ENCODE measurements around the gene PPP1R2.
"Not testable (repeated sequence)": the region's sequence is repeated elsewhere in the genome, so short reads cannot be mapped to it uniquely, and the experiment has no call there.

Gene PPP1R2

DNA sequence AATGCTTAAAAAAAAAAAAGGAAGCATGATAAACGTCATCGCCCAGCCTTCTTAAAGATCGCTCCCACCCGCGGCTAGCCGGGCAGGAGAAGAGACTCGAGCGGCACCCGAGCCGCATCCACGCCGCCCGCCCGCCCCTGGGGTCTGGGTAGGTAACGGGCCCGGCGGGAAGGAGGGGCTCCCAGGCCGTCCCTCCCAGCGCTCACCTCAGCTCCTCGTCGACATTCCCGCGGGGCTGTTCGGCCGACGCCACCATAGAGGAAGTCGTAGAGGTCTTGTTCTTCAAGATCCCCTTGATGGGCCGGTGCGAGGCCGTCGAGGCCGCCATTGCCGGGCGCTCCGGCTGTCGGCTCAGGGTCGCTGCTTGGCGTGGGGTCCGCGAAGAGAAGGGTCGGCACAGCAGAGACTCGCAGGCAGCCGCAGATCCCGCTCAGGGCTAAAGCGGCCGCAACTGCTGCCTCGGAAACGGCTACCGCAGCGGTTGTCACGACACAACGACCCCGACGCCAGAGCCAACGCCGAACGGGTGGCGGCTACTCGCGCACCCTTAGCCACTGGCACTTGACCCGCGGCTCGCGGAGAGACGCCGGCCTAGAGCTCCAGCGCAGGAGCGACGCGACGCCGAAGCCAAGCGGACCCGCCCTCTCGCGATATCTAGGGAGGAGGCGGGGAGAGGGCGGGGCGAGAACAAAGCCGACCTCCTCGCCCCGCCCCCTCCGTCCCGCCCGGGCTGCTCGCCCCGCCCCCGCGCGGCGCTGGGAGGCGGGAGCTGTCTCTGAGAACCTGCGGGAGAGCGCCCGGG, at the start of gene PPP1R2:
Gene PPP1R2 (minus strand): TSS at position 628 of the 802 bp plus-strand sequence. CDS start 300 bp downstream, at position 328.
- H3K9ac ChIP-seq (ENCODE audit: low read length) = peak within 1 kb of the TSS; percentile 83
- peak within 1 kb of the TSS; percentile 81 for H3K4me3 ChIP-seq (ENCODE audit: low read length)
- H3K36me3 ChIP-seq (ENCODE audit: control insufficient read depth, insufficient read depth, low read length) = no peaks in the 10 kb centered on the region
- H3K4me1 ChIP-seq (ENCODE audit: control insufficient read depth, insufficient read depth, low read length) = peaks cover 31% of the 10 kb centered on the region
- no peaks in the 10 kb centered on the region for H3K9me3 ChIP-seq (ENCODE audit: control insufficient read depth, low read length)
- peaks cover 6% of the 10 kb centered on the region for H3K27me3 ChIP-seq (ENCODE audit: control insufficient read depth, insufficient read depth, low read length)

- Histone ChIP-seq H3K4me3 (ENCODE audit: low read length) (no peak overlapping the region), H3K4me1 (ENCODE audit: control insufficient read depth, insufficient read depth, low read length) (no peaks in the 10 kb centered on the region), H3K36me3 (ENCODE audit: control insufficient read depth, insufficient read depth, low read length) (no peaks in the 10 kb centered on the region), H3K27me3 (ENCODE audit: control insufficient read depth, insufficient read depth, low read length) (peaks cover 4% of the 10 kb centered on the region), H3K9me3 (ENCODE audit: control insufficient read depth, low read length) (no peaks in the 10 kb centered on the region), H3K9ac (ENCODE audit: low read length) (no peak overlapping the region)
These were observed 48.7 kb upstream of the PPP1R2 start for GRCh38 chr3:195591852-195592251.

GRCh38 chr3:195591220-195591619, 48.1 kb upstream of the PPP1R2 start:
- Histone ChIP-seq H3K9ac (ENCODE audit: low read length) (no peak overlapping the region), H3K4me3 (ENCODE audit: low read length) (no peak overlapping the region), H3K9me3 (ENCODE audit: control insufficient read depth, low read length) (no peaks in the 10 kb centered on the region), H3K36me3 (ENCODE audit: control insufficient read depth, insufficient read depth, low read length) (no peaks in the 10 kb centered on the region), H3K4me1 (ENCODE audit: control insufficient read depth, insufficient read depth, low read length) (no peaks in the 10 kb centered on the region), H3K27me3 (ENCODE audit: control insufficient read depth, insufficient read depth, low read length) (peaks cover 4% of the 10 kb centered on the region)

- not testable (repeated sequence) for H3K4me3 ChIP-seq (ENCODE audit: low read length); H3K4me1 ChIP-seq (ENCODE audit: control insufficient read depth, insufficient read depth, low read length); H3K27me3 ChIP-seq (ENCODE audit: control insufficient read depth, insufficient read depth, low read length); H3K36me3 ChIP-seq (ENCODE audit: control insufficient read depth, insufficient read depth, low read length); H3K9ac ChIP-seq (ENCODE audit: low read length); H3K9me3 ChIP-seq (ENCODE audit: control insufficient read depth, low read length)
These were observed 47.3 kb upstream of the PPP1R2 start for GRCh38 chr3:195590381-195590780.

DNA sequence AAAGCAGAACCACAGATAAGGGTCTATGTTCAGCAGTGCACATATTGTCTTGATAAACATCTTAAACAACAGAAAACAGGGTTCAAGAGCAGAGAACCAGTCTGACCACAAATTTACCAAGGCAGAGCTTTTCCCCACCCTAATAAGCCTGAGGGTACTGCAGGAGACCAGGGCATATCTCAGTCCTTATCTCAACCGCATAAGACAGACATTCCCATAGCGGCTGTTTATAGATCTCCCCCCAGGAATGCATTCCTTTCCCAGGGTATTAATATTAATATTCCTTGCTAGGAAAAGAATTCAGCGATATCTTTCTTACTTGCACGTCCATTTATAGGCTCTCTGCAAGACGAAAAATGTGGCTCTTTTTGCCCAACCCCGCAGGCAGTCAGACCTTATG, 46.7 kb upstream of the PPP1R2 start:
- H3K27me3 ChIP-seq (ENCODE audit: control insufficient read depth, insufficient read depth, low read length); H3K4me3 ChIP-seq (ENCODE audit: low read length); H3K9ac ChIP-seq (ENCODE audit: low read length); H3K36me3 ChIP-seq (ENCODE audit: control insufficient read depth, insufficient read depth, low read length); H3K4me1 ChIP-seq (ENCODE audit: control insufficient read depth, insufficient read depth, low read length); H3K9me3 ChIP-seq (ENCODE audit: control insufficient read depth, low read length): not testable (repeated sequence)

DNA sequence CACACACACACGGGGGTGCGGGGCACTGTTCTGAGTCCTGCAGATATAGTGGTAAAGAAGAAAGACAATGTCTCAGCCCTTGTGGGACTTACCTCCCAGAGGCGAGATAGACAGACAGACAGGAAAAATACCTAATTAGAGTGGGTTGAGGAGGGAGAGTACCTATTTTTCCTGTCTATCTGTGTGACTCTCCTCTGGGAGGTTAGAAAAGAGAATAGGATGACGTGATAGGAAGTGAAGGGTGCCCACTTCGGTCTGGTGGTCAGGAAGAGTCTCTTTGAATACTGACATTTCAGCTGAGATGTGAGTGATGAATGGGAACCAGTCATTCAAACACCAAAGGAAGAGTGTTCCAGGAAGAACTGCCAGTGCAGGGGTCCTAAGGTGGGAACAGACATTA, 44.7 kb upstream of the PPP1R2 start:
- Histone ChIP-seq H3K9me3 (ENCODE audit: control insufficient read depth, low read length) (no peaks in the 10 kb centered on the region), H3K9ac (ENCODE audit: low read length) (no peak overlapping the region), H3K4me3 (ENCODE audit: low read length) (no peak overlapping the region), H3K27me3 (ENCODE audit: control insufficient read depth, insufficient read depth, low read length) (no peaks in the 10 kb centered on the region), H3K4me1 (ENCODE audit: control insufficient read depth, insufficient read depth, low read length) (no peaks in the 10 kb centered on the region), H3K36me3 (ENCODE audit: control insufficient read depth, insufficient read depth, low read length) (no peaks in the 10 kb centered on the region)

DNA sequence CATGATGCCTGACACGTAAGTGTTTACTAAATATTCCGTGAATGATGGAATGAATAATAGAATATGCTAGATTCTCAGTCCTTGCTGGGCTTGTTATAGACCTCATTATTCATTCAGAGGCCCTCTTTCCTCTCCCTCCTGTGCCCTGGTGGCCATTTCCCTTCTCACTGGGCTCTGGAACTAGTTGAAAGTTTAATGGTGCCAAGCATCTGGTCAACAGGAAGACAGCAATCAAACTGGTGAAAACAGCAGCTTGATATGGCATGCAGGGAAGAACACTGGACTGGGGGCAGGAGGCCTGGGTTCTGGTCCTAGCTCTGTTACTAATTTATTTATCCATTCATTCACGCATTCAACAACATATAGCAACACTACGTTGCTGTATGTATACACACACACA, 44.3 kb upstream of the PPP1R2 start:
- no peaks in the 10 kb centered on the region for H3K36me3 ChIP-seq (ENCODE audit: control insufficient read depth, insufficient read depth, low read length)
- no peak overlapping the region for H3K9ac ChIP-seq (ENCODE audit: low read length)
- no peaks in the 10 kb centered on the region for H3K4me1 ChIP-seq (ENCODE audit: control insufficient read depth, insufficient read depth, low read length)
- H3K9me3 ChIP-seq (ENCODE audit: control insufficient read depth, low read length) = no peaks in the 10 kb centered on the region
- no peaks in the 10 kb centered on the region for H3K27me3 ChIP-seq (ENCODE audit: control insufficient read depth, insufficient read depth, low read length)
- no peak overlapping the region for H3K4me3 ChIP-seq (ENCODE audit: low read length)

- H3K36me3 ChIP-seq (ENCODE audit: control insufficient read depth, insufficient read depth, low read length) = no peaks in the 10 kb centered on the region
- H3K4me1 ChIP-seq (ENCODE audit: control insufficient read depth, insufficient read depth, low read length) = no peaks in the 10 kb centered on the region
- no peaks in the 10 kb centered on the region for H3K27me3 ChIP-seq (ENCODE audit: control insufficient read depth, insufficient read depth, low read length)
- no peak overlapping the region for H3K9ac ChIP-seq (ENCODE audit: low read length)
- H3K9me3 ChIP-seq (ENCODE audit: control insufficient read depth, low read length) = no peaks in the 10 kb centered on the region
- no peak overlapping the region for H3K4me3 ChIP-seq (ENCODE audit: low read length)
These were observed 41.4 kb upstream of the PPP1R2 start for GRCh38 chr3:195584543-195584870.

DNA sequence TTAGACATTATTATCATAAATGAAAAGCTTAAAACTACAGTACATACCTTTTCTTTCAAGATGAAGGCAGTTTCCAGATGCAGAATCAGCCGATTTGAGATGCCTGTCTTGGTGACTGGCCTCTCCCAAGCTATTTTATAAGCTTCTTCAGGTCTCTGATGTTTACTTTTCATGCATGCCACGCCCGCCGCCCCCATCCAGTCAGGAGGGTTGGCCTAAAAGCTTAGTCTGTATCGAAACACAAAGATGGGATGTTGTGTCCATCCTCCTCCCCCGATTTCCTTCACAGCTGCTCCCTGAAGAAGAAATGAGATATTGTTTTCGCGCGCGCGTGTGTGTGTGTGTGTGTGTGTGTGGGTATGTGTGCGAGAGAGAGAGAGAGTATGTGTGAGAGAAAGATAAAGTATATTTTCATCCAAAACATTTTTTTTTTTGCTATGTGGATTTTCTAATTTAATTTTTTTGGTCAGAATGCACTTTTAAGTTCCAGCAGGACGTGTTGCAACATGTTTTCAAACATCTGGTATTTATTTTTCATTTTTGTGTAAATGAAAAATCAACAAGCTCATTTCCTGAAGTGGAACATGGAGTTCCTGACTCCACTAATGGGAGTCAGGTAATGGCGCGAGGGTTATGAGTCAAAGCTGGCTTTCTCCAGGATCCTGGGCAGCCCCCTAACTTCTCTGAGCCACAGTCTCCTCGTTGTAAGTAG, 40.9 kb upstream of the PPP1R2 start, which contains the start of gene APOD:
Gene APOD (minus strand): TSS at position 110 of the 712 bp plus-strand sequence. CDS start 4,479 bp downstream, outside the sequence.
- no peaks in the 10 kb centered on the region for H3K9me3 ChIP-seq (ENCODE audit: control insufficient read depth, low read length)
- no peaks in the 10 kb centered on the region for H3K36me3 ChIP-seq (ENCODE audit: control insufficient read depth, insufficient read depth, low read length)
- H3K9ac ChIP-seq (ENCODE audit: low read length) = no peak within 1 kb of the TSS
- no peaks in the 10 kb centered on the region for H3K27me3 ChIP-seq (ENCODE audit: control insufficient read depth, insufficient read depth, low read length)
- H3K4me3 ChIP-seq (ENCODE audit: low read length) = no peak within 1 kb of the TSS
- H3K4me1 ChIP-seq (ENCODE audit: control insufficient read depth, insufficient read depth, low read length) = no peaks in the 10 kb centered on the region

- Histone ChIP-seq H3K9ac (ENCODE audit: low read length) (no peak overlapping the region), H3K4me1 (ENCODE audit: control insufficient read depth, insufficient read depth, low read length) (no peaks in the 10 kb centered on the region), H3K4me3 (ENCODE audit: low read length) (no peak overlapping the region), H3K9me3 (ENCODE audit: control insufficient read depth, low read length) (no peaks in the 10 kb centered on the region), H3K27me3 (ENCODE audit: control insufficient read depth, insufficient read depth, low read length) (no peaks in the 10 kb centered on the region), H3K36me3 (ENCODE audit: control insufficient read depth, insufficient read depth, low read length) (no peaks in the 10 kb centered on the region)
These were observed 39.8 kb upstream of the PPP1R2 start for GRCh38 chr3:195582947-195583346.

GRCh38 chr3:195580744-195581443, 37.8 kb upstream of the PPP1R2 start:
- no peaks in the 10 kb centered on the region for H3K4me1 ChIP-seq (ENCODE audit: control insufficient read depth, insufficient read depth, low read length)
- no peaks in the 10 kb centered on the region for H3K9me3 ChIP-seq (ENCODE audit: control insufficient read depth, low read length)
- no peaks in the 10 kb centered on the region for H3K27me3 ChIP-seq (ENCODE audit: control insufficient read depth, insufficient read depth, low read length)
- H3K36me3 ChIP-seq (ENCODE audit: control insufficient read depth, insufficient read depth, low read length) = no peaks in the 10 kb centered on the region
- no peak overlapping the region for H3K9ac ChIP-seq (ENCODE audit: low read length)
- no peak overlapping the region for H3K4me3 ChIP-seq (ENCODE audit: low read length)

GRCh38 chr3:195579281-195579680, 36.2 kb upstream of the PPP1R2 start:
- no peak overlapping the region for H3K4me3 ChIP-seq (ENCODE audit: low read length)
- H3K9me3 ChIP-seq (ENCODE audit: control insufficient read depth, low read length) = no peaks in the 10 kb centered on the region
- H3K27me3 ChIP-seq (ENCODE audit: control insufficient read depth, insufficient read depth, low read length) = no peaks in the 10 kb centered on the region
- H3K36me3 ChIP-seq (ENCODE audit: control insufficient read depth, insufficient read depth, low read length) = no peaks in the 10 kb centered on the region
- H3K4me1 ChIP-seq (ENCODE audit: control insufficient read depth, insufficient read depth, low read length) = no peaks in the 10 kb centered on the region
- no peak overlapping the region for H3K9ac ChIP-seq (ENCODE audit: low read length)
